Stimulated activated CD4-positive, alpha-beta T cell treated with anti-CD3 and anti-CD28 coated beads, Interleukin-12 subunit alpha, Interleukin-12 subunit beta, amount 100 ng/mL, for 24 hours (primary cell): ENCODE results near the gene IL22RA2.

Experiments
- DNase-seq, 2 experiments: peaks; one replicate each; pipeline ENCODE4 v3.0.0-alpha.2; 2020; ENCODE audit warnings: low read depth in 2 of 2

The IL22RA2 gene

DNA sequence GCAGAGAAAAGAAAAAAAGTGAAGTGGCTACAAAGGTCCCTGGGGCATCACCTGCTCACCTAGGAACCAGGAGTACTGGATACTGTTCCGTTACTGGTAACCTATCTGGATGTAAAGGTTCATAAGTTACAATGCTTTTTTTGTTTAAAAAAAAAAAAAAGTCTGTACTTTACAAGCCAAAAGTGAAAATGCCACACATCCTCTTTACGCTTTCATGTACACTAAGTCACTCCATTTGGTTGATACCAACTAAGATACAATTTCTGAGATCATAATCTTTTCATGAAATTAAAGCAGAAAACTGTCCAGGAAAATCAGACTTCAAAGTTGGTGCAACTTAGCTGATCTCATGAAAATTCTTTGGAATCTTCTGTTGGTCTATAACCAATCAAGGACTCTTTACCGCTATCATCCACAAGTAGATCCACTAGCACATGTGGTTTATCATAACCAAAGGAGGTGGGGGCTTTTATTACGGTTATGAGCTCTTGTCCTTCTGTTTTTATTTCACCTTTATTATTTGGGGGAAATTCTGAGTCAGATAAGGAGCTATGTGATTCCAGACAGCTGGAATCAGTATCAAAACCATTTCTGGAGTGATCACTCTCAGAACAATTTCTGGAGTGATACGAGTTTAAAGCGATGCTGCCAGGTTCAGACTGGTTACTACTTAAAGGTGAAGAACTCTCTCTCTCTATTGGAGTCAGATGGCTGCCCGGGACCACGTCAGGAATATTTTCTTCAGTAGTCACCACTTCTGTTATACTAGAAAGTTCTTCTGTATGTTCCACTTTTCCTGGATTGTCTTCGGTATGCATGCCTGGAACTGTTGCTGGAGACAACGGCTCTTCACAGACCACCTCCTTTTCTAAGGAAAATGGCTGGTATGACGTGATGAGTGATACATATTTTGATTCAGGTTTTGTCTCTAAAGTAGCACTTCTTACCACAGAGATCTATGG lies 24.5 kb upstream of the IL22RA2 start:
- DNase-seq, result no peak

DNA sequence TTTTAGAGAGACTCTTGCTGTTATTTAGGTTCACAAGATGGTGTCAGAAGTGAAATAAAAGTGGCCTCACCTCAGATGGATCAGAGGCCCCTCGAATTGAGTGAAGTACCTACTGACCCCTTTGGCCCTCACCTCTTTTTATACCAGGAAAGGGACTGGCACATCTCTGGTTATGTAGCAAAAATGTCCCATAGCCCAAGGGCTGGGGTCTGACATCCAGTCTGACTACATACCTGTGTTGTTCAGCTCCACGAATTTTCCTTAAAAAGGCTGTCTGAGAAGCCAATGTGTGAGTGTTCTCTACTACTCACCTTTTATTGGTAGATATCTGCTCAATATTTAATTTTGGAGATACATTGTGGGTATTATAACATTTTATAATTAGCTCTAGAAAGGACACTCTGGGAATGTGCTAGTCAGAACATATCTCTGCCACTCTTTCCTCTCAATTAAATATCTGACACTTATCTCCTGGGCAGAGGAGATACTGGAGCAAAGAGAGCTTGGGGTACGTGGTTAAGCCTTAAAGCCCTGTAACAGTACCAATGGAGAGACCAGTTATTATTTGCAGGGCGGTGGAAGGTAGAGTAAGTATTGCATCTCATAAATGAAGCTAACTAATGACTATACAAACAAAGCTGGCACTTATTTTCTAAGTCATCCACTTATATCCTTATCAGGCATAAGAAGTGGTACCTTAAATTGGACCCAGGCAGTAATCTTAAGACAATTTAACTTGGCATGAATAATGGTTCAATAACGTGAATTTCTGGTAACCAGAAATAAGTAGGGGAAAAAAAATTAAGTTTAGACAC lies 20.0 kb upstream of the IL22RA2 start:
- no peak for DNase-seq

DNA sequence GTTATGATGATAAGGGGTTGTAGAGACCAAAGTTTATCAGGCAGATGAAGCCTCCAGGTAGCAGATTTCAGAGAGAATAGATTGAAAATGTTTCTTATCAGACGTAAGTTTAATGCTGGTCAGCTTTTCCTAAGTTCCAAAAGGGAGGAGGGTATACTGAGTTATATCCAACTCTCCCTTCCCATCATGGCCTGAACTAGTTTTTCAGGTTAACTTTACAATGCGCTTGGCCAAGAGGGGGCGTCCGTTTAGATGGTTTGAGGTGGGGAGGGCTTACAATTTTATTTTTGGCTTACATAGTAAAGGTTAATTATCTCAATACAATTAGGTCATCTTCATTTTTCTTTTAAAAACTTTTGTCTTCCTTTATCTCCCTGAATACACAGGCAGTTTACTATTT lies 19.4 kb upstream of the IL22RA2 start:
- DNase-seq, result no peak

DNA sequence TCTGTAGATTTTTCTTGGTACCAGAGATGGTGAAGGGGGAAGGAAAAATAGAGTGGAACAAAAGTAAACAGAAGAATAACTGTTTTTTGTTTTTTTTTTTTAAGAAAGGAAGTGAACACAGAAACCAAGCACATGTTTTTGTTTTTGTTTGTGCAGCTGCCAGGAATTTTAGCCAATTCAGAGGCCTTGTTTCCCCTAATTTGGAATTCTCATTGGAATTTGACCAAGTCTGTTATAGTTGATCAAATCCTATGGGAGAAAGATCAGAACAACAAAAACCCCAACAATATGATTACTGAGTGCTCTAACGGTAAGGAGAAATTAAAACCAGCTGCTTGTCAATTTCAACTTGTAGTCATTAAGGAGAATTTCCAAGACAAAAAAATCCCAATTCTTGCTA lies 18.2 kb upstream of the IL22RA2 start:
- no peak for DNase-seq

DNA sequence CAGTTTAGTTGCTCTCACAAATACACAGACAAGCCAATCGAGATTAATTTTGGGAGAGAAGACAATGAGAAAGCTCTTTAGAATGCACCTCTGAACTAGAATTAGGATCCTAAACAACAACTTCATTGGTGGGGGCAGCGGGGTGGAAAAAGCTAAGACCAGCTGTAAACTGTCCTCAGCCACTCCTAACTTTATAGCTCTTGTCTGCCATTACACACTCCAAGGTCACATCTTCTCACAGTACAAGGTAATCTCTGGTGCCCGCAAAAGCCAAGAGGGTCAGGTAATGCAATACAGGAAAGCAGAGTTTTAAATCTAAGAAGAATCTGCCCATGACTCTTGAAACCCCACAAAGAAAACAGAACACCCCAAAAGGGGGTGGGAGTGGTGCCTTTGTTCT lies 17.8 kb upstream of the IL22RA2 start:
- no peak for DNase-seq

DNA sequence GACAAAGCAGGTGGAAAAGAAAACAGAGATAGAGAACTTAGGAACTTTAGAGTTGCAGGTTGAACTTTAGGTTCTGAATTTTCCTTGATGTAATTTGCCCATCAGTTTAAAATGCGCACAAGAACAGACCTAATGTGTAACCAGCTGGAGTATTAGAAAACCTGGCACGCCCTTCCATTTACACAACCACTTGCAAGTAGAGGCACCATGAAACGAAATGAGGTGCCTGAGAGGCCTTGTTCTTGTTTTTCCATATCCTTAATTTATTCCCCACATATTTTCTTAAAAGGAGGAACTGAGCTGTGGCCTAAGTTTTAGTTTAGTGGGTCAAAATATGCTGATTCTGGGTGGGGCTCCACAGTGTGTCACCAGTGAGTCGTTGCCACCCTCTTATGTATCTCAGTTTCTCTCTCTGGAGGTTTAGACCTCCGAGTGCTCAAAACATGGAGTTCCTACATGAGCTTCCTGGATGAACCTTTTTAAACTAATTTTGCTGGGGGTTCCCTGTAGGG lies 17.2 kb upstream of the IL22RA2 start:
- DNase-seq, result no peak

DNA sequence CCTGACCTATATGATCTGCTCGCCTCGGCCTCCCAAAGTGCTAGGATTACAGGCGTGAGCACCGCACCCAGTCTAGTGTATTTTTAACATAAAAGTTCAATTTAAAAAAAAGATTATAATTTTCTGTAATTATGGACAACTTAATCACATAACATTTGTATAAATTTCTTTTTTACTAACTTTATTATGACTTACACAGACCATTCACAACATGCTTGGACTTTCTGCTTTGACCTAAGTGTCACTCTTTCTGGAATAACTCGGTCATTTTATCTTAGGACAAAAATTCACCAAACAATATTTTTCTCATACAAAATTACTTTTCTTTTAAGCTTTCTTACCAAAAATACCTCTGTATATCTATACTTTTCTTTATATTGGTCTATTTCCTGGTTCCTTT lies 15.4 kb upstream of the IL22RA2 start:
- DNase-seq, result no peak

DNA sequence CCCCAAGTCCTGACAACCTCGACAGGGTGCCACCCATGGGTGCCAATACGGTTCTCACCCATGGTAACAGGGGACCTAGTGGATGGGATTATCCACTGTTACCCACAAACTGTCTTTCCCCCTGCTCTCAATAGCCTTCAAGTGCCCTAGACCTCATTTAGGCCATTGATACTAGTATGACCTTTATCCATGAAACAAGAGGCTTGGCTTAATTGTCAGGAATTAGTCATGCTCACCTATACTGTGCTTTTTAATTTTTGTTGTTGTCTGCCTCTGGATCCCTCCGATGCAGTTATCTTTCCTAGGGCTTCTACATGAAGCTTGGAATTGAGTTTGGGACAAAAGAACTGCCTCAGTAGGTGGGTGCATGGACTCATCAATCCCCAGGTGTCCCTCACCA lies 11.8 kb upstream of the IL22RA2 start:
- DNase-seq, result no peak

DNA sequence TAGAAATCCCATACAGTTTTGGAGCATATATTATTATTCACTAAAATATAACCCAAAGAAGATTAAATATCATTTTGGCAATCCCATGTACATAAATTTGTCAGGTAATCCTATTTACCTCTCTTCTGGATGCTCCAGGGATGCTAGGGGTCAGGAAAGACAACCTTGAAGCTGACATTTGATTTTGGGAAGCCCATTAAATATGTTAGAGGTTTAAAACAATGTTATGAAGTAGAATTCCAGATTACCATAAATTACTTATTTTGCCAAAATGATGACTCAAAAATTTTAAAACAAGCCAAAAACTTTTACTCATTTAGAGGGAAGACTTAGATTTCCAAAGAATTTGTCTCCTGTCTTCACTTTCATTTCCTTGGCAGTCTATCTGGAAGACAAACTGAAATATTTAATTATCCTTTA lies 9.2 kb upstream of the IL22RA2 start:
- no peak for DNase-seq

DNA sequence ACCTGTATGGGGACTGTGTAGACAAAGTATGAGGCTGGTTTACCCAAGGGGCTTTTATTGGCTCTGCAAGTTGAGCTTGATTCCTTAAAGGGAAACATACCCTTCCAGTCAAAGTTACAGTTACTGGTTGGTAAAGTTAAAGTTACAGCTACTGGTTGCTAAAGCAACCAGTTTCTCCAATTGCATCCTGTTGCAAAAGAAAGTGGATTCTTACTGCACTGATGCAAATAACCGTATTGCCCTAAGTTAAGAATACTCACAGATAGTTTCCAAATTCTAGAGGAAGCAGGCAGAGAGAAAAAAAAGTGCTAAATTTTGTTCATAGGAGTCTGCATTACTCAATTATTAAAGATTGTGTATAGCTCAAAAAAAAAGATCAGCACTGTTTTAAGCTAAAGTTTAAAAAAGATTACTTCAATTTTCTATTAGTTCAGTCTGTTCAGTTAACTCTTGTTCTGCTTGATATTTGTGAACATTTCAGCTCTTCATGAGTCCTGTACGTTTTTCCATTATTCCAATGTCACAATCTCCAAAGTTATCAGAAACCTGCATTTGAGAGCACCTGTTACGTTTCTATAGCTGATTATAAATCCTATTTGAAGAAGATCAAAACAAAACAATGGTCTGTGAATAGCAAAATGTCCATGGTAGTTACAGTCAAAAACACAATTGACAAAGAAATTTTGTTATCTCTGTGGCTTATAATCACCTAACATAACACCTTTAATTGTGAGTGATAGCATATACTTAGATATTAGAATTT lies 8.6 kb upstream of the IL22RA2 start:
- DNase-seq, result no peak

DNA sequence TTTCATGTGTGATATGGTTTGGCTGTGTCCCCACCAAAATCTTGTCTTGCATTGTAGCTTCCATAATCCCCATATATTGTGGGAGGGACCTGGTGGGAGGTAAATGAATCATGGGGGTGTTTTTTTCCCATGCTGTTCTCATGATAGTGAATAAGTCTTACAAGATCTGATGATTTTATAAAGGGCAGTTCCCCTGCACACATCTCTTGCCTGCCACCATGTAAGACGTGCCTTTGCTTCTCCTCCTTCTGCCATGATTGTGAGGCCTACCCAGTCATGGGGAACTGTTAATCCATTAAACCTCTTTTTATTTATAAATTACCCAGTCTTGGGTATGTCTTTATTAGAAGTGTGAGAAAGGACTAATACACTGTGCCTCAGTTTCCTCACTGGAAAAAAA lies 4.2 kb upstream of the IL22RA2 start:
- DNase-seq, result no peak

DNA sequence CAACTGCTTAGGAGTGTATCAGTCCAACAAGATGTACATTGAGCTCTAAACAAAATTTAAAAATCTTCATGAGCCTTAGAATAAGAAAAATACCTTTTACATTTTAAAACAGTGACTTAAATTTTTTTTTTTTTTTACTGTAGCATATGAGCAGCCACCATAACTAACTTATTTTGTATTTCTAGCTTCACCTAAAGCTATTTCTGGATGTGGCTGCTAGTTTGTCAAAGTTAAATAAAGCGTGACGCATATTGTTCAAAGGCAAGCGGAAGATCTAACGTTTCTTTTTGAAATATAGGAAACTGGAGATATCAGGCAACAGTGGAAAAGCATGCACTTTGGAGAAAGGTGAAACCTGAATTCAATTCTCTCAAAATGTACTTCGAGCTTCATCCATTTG lies 3.3 kb upstream of the IL22RA2 start:
- no peak for DNase-seq

DNA sequence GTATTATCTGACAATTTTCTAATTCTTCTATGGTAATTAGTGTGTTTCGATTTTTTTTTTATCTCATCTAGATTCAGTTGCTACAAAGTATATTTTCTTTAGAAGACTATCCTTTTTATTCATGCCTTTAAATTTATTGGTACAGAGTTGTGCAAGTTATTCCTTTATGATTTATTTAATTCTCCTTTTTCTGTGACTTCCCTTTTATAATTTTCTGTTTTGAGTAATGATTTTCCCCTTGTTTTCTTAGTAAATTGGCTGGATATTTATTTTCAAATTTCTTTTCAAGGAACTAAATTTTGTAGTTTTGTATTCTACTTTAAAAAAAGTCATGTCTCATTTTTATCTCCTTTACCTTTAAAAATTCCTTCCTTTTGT lies 2.4 kb upstream of the IL22RA2 start:
- no peak for DNase-seq

DNA sequence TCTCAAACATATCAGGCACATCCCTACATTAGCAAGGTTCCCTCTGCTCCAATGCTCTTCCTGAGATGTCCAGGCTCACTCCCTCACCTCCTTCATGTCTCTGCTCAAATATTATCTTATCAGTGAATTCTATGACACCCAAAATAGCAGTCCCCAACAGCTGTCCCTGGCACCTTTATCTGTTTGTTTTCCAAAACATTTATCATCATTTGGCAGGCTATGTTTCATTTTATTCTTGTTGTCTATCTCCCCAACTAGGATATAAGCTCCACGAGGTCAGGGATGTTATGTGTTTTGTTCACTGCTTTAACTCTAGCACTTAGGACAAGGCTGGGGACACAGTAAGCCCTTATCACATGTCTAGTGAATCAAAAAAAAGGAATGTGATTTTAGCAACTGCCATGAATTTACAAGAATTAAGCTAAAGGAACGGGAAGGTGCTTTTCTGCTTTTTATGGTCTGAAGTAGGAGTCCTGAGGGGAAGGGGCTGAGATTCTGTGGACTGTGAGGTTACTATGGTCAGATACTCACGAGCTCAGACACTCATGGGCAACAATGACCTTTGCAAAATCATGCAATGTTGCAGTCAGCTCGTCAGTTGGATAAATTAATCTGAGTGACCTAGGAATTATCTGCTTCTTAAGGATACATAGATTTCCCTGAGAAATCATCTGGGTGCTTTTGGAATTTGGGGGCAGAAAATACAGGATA lies 1.9 kb upstream of the IL22RA2 start:
- DNase-seq, result no peak

DNA sequence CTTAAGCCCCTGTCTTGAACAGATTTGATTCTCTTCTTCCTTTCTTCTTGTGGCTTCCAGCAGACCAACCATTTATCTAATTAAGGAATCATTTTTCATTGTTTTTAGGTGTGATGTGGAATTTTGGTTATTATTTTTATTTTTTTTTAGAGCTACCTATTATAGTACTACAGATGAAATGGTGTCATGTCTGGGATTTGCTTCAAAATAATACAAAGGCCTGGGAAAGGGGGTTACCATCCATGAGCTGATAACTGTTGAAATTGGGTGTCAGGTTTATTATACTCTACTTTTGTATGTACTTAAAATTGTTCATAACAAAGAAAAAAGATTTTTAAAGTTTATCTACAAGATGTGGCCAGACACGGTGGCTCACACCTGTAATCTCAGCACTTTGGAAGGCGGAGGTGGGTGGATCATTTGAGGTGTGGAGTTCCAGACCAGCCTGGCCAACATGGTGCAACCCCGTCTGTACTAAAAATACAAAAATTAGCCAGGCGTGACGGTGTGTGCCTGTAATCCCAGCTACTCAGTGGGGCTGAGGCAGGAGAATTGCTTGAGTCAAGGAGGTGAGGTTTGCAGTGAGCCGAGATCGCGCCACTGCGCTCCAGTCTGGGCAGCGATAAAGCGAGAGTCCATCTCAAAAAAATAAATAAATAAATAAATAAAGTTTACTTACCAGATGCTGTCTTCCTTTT lies 561 bp downstream of the IL22RA2 start:
- no peak for DNase-seq

DNA sequence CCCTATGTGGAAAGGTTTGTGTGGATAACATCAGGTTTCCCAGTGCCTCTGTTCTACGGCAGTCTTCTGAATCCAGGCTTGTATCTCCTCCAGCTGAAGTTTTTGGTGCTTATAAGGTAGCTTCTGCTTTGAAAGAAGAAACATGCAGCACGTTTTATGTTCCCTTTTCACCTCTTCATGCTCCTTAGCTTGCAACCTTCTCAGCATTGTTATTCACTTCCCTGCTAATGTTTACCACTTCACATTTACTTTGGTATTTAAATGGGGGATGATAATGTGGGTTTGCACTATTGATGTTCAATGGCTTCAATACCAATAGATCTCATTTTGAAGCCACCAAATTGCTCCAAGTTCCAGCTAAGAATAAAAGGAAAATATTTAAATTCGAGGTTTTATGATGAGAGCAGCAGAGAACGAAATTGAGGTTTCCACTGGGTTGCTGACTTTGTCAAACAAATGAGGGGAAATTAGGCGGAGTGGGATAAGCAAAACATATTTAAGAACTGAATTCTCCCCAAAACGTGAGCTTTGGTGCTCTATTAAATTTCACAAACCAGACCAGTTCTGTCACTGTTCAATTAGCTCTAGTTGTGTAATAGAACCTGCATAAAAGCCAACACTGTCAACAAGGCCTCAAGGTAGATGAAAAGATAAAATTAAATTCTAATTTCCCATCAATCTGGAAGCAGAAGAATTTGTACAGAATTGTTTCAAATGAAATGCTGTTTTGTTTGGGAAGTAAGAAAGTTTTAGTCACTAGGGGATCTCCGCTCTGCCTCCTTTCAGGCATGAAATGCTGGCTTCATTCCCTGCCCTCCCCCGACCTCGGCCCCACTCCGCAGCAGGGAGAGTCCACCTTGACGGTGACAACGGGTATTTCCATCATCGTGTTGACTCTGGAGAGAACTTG lies 1.4 kb downstream of the IL22RA2 start:
- no peak for DNase-seq

DNA sequence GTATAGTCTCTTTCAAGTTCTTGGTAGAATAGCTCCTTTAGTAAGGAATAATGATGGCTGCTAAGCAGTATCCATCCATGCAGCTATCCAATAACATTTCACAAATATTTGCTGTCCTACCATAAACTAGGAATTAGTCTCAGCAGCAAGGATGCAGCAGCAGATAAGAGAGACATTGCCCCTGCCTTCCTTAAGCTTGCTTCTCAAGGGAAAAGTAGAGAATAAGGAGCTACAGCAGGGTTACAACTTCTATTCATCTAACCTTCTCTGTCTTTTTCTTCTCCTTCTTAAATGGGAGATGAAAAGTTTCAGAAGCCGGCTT lies 2.4 kb downstream of the IL22RA2 start:
- DNase-seq, result no peak

DNA sequence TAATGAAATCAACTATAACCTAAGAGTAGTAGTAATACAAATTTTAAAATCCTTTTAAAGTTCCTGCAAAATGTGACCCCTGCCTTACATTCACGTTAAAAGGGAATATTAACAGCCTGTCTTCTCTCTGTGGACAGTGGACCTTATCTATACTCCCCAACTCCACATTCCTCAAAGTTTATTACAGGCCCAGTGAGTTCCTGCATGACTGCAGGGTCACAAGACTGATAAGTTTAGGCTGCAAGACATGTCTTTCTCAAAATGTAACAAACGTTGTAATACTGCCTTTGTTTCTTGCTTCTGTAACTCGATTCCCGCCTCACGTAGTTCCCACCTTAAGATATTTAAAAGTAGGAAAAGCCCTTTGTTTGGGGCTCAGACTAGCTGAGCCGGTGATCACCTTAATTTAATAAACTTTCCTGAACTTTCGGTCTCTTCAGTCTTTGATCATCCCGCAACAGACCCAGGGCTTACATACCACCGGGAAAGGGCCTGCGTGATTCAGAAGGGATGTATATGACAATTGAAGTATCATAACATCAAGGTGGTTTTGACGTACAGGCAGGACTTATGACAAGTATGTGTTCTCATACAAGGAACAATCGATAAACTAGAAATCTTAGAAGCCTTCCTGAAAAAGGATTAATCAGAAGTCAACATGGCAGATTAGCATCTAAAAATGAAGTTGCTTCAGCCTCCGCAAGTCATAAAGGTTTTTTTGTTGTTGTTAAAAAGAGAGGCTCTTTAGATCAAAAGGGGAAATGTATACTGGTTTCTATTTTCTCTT lies 3.0 kb downstream of the IL22RA2 start:
- DNase-seq, result no peak
